IPS-18a (cell line): ENCODE data around the gene C16orf90.

Source experiments
- H3K27ac ChIP-seq: one replicate; pipeline ENCODE4 v1.5.1; 2013; ENCODE audit warnings: low read length
- H3K27me3 ChIP-seq: one replicate; pipeline ENCODE4 v1.6.1; 2013; ENCODE audit warnings: mild to moderate bottlenecking, low read length; ENCODE audit not compliant: control insufficient read depth, insufficient read depth
- H3K36me3 ChIP-seq: one replicate; pipeline ENCODE4 v1.6.1; 2013; ENCODE audit warnings: low read depth, low read length; ENCODE audit not compliant: control insufficient read depth
- H3K4me1 ChIP-seq: one replicate; pipeline ENCODE4 v1.6.1; 2013; ENCODE audit warnings: low read depth, low read length; ENCODE audit not compliant: control insufficient read depth
- H3K4me3 ChIP-seq: one replicate; pipeline ENCODE4 v1.5.1; 2013; ENCODE audit warnings: low read length
- H3K9ac ChIP-seq: one replicate; pipeline ENCODE4 v1.6.1; 2013; ENCODE audit warnings: mild to moderate bottlenecking, low read length, moderate library complexity
- H3K9me3 ChIP-seq: one replicate; pipeline ENCODE4 v1.6.1; 2013; ENCODE audit warnings: low read depth, low read length; ENCODE audit not compliant: control insufficient read depth

Gene C16orf90, protein sequence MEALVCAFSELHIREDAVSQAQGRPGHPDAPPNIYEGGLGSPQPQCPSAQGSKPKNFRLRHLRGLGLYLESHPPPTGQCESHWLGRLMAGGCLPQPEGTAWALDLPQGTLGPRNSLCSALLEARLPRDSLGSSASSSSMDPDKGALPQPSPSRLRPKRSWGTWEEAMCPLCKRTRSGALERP

DNA sequence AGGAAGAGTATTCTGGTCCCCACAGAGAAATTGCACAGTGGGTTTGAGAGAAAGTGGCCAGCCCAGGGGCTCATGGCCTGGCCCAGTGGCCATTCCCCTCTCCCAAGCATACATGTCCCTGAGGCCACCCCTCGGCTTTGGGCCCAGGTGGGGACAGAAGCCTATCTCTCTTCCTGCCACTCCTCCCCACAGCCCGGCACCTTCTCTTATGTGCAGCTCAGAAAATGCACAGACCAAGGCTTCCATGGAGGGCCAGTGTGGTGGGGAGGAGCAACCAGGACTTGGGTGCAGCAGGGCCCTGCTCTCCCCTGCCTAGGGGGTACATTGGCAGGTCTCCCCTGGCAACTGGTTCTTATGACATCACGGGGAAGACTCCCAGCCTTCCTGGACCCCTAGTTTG lies at the start of gene C16orf90:
Gene C16orf90 (minus strand): TSS at position 314 of the 400 bp plus-strand sequence. CDS start 68 bp downstream, at position 246.
- no peak within 1 kb of the TSS for H3K4me3 ChIP-seq
- no peaks in the 10 kb centered on the region for H3K9me3 ChIP-seq
- no peaks in the 10 kb centered on the region for H3K36me3 ChIP-seq
- H3K4me1 ChIP-seq, result no peaks in the 10 kb centered on the region
- H3K9ac ChIP-seq, result no peak within 1 kb of the TSS
- no peaks in the 10 kb centered on the region for H3K27me3 ChIP-seq
- no peak within 1 kb of the TSS for H3K27ac ChIP-seq

DNA sequence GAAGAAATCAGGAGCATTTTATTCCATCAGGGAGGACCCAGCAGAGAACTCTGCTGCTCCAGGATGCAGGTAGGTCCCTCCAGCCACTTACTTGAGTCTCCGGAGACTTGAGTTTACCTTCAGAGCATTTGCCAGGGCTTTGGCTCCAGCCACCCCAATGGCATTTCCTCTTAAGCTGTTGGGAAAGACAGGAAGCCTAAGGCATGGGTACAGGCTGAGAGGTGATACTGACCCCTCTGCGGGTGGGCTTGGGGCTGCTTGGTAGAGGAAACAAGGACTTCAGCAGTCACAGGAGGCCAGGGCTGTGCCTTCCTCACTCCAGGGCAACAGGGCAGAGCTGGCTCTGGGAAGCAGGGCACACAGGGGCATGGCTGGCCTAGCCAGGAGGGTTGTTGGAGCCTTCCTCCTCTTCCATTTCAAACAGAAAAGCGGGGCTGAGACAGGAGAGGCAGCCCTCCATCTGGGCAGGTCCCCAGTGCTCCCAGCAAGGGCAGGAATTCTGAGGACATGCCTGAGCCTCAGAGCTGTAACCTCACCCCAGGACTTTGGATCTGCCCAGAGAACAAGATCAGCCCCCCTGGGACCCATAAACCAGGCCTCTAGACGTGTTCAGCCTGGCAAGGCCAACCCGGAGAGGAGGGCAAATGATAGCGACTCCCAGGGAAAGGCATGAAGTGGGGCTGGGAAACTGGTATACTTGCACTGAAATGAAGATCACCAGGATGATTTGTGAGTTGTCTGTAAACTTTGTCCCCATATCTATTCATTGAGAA lies 47.5 kb upstream of the C16orf90 start:
- Histone ChIP-seq H3K9me3 (no peaks in the 10 kb centered on the region), H3K27ac (no peak overlapping the region), H3K9ac (no peak overlapping the region), H3K4me3 (no peak overlapping the region), H3K4me1 (peaks cover 13% of the 10 kb centered on the region), H3K36me3 (peaks cover 4% of the 10 kb centered on the region), H3K27me3 (no peaks in the 10 kb centered on the region)

DNA sequence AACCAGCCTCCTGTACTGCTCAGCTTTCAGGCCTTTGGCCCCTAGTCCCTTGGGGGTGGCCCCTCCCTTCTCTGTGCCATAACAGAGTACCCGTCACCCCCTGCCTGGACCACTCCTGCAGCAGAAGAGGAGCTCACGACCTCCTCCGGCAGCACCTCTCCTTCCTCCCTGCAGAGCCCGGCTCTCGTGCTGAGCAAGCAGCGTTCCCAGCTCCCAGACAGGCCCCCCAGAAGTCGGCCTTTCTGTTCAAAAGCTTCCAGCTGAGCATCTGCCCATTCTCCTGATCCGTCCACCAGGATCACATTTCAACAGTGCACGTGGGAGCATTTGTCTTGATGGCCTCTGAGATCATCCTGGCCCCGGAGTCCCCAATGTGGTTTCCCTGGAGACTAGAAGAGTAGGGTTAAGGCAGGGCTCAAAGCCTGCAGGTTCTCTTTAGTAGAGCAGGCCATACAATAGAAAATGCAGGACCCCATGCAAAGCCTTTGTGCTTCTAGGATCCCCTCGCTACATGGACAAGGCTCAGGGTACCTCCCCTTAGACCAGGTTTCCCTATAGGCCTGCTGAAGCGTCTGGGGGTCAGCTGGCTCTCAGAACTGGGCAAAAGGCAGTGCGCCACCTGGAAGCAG lies 46.4 kb upstream of the C16orf90 start:
- no peaks in the 10 kb centered on the region for H3K9me3 ChIP-seq
- H3K4me3 ChIP-seq, result no peak overlapping the region
- no peak overlapping the region for H3K9ac ChIP-seq
- H3K36me3 ChIP-seq, result peaks cover 4% of the 10 kb centered on the region
- no peak overlapping the region for H3K27ac ChIP-seq
- H3K4me1 ChIP-seq, result peaks cover 13% of the 10 kb centered on the region
- no peaks in the 10 kb centered on the region for H3K27me3 ChIP-seq

DNA sequence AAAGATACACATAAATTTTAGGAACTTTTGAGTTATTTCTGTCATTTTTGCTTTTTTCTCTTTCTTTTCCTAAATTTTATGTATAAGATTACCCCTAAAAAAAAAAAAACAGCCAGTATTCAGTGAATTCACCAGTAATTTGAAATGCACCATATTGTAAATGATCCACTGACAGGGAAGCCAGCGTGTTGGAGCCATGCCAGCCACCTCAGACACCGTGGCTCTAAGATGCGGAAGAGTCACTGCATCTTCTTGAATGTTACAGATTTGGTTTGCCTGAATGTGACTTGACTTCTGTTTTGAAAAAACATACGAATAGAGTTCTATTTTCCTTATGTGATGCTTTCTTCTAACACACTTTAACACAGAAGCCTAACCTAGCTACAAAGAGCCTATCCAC lies 42.9 kb upstream of the C16orf90 start:
- H3K4me3 ChIP-seq, result no peak overlapping the region
- peaks cover 13% of the 10 kb centered on the region for H3K4me1 ChIP-seq
- no peak overlapping the region for H3K9ac ChIP-seq
- H3K27me3 ChIP-seq, result no peaks in the 10 kb centered on the region
- no peaks in the 10 kb centered on the region for H3K9me3 ChIP-seq
- no peak overlapping the region for H3K27ac ChIP-seq
- H3K36me3 ChIP-seq, result peaks cover 9% of the 10 kb centered on the region

DNA sequence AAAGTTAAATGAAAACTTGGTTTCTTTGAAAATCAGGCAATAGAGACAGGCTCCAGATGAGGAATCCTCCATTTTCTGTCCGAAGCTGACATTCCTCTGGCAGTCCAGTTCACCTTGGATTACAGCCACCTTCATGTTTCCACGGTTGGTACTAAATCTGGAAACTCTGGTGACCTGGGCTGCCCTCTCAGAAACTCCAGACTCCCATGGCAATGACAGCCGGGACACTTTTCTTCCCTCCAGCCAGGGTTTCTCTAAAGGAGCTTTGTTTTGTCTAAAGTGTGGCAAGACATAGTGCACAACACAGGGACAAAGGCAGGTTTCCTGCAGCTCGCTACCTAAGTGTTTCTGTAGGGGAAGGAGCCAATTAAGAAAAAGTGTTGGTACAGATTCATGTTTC lies 41.6 kb upstream of the C16orf90 start:
- Histone ChIP-seq H3K27me3 (no peaks in the 10 kb centered on the region), H3K9me3 (no peaks in the 10 kb centered on the region), H3K27ac (no peak overlapping the region), H3K4me3 (no peak overlapping the region), H3K36me3 (peaks cover 16% of the 10 kb centered on the region), H3K4me1 (peaks cover 4% of the 10 kb centered on the region), H3K9ac (no peak overlapping the region)

DNA sequence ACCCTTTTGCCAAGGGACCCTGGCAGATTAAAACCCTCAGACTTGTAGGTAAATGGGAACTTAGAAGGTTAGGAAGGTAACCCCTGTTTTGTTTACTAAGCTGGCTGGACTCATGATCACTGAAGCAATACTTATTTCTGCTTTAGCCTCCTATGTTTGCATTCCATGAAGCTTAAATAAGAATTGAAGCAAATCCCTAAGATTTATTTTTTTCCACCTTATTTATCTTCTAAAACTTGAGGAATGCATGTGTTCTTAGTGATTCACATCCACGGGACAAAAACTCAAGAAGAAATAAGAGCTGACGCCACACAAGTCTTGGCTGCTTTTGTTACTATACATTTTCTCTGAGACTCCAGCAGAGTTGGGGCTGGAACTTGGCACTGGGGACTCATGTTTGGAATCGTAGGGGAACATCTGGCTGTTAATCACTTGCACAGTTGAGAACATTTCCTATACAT lies 41.0 kb upstream of the C16orf90 start:
- Histone ChIP-seq H3K27ac (no peak overlapping the region), H3K4me3 (no peak overlapping the region), H3K9me3 (no peaks in the 10 kb centered on the region), H3K36me3 (peaks cover 16% of the 10 kb centered on the region), H3K9ac (no peak overlapping the region), H3K4me1 (no peaks in the 10 kb centered on the region), H3K27me3 (no peaks in the 10 kb centered on the region)

DNA sequence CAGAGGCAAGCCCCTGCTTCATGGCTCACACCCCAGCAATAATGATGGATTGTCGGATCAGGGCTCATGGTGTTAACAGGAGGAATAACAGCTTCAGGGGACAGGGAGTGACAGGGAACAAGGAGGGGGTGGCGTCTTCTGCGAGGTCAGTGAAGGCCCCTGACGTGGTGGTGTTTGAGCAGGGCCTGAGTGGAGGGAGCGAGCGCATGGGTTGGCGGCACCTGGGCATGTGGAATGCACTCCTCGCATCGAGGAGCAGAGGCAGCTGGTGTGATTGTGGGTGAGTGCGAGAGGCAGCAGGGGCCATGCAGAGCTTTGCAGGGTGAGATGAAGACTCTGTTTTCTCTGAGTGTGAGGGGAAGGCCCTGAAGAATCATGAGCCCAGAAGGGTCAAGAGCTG lies 38.8 kb upstream of the C16orf90 start:
- H3K27me3 ChIP-seq, result no peaks in the 10 kb centered on the region
- peaks cover 16% of the 10 kb centered on the region for H3K36me3 ChIP-seq
- H3K4me1 ChIP-seq, result no peaks in the 10 kb centered on the region

DNA sequence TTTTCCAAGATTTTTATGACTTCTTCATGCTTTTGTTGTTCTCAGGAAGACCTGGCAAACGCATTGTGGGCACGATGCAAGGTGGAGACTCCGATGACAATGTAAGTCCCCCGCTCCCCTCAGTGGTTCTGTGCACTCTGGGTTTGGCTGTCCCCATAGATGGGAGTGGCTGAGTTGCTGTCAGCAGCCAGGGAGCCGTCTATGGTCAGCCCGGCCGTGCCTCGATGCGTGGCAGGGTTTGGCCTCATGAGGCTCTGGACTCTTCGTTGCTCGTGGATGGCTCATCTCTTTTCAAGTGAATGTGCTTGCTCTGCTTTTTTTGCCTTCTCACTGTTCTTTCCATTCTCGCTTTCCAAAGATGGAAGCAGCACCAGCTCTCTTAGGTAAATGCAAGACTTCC lies 37.5 kb upstream of the C16orf90 start:
- Histone ChIP-seq H3K4me1 (no peaks in the 10 kb centered on the region), H3K4me3 (no peak overlapping the region), H3K27ac (no peak overlapping the region), H3K27me3 (no peaks in the 10 kb centered on the region), H3K9me3 (no peaks in the 10 kb centered on the region), H3K36me3 (peaks cover 12% of the 10 kb centered on the region), H3K9ac (no peak overlapping the region)

More for the DNA sequence above, 38.8 kb upstream of the C16orf90 start:
- Histone ChIP-seq H3K9ac (no peak overlapping the region), H3K27ac (no peak overlapping the region), H3K4me3 (no peak overlapping the region), H3K9me3 (no peaks in the 10 kb centered on the region)

DNA sequence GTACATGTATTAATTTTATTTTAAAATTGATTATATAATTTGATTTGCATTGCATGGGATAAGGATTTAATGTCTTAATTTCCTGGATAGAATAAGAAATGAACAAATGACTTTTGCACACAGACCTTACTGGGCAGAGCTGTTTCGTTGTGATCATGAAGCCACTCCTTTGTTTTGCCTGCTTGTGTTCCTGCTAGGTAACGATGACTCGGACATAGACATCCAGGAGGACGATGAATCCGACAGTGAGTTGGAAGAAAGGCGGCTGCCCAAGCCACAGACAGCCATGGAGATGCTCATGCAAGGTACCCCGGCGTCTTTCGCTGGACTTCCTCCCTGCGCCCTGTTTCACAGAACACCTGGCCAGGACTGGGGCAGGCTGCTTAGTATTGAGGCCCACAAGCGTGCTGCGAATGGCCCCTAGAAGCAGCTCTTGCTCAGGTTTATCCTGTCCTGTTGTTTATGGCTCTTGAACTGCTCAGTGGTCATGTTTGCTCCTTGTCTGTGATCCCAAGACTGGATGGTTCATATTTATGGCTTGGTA lies 35.2 kb upstream of the C16orf90 start:
- no peak overlapping the region for H3K4me3 ChIP-seq
- no peak overlapping the region for H3K27ac ChIP-seq
- no peak overlapping the region for H3K9ac ChIP-seq
- no peaks in the 10 kb centered on the region for H3K27me3 ChIP-seq
- no peaks in the 10 kb centered on the region for H3K4me1 ChIP-seq
- H3K36me3 ChIP-seq, result peaks cover 12% of the 10 kb centered on the region
- H3K9me3 ChIP-seq, result no peaks in the 10 kb centered on the region

DNA sequence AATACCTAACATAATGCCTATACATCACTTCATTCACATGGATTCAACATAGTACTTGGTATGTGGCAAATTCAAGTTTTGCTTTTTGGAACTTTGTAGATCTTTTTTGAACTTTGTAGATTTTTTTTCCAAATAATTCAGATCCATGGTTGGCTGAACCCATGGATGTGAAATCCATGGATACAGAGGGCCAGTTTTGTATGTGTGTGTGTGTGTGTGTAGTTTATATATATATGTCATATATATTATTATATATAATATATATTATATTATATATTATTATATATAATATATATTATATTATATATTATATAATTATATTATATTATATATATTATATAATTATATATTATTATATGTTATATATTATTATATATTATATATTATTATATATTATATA lies 33.9 kb upstream of the C16orf90 start:
- H3K4me1 ChIP-seq, result no peaks in the 10 kb centered on the region
- H3K27ac ChIP-seq, result no peak overlapping the region
- H3K9me3 ChIP-seq, result no peaks in the 10 kb centered on the region
- no peaks in the 10 kb centered on the region for H3K27me3 ChIP-seq
- H3K4me3 ChIP-seq, result no peak overlapping the region
- peaks cover 12% of the 10 kb centered on the region for H3K36me3 ChIP-seq
- no peak overlapping the region for H3K9ac ChIP-seq

DNA sequence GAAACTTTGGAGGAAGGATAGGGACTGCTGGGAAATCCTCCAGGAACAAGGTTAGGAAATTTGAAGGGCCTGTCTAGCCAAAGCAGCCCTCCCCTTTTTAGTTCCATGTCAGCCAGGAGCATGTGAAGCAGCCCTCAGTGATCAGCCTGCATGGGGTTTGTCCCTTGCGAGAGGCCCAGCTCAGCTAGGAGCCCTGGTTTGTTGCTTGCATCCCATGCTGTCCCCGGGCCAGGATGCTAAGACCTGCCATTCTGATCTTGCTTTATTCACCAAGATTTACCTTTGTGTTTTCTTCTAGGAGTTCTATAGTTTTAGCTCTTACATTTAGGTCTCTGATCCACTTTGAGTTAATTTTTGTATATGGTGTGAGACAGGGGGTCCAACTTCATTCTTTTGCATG lies 33.1 kb upstream of the C16orf90 start:
- Histone ChIP-seq H3K4me1 (no peaks in the 10 kb centered on the region), H3K36me3 (peaks cover 13% of the 10 kb centered on the region), H3K27ac (no peak overlapping the region), H3K9me3 (no peaks in the 10 kb centered on the region), H3K4me3 (no peak overlapping the region), H3K27me3 (no peaks in the 10 kb centered on the region), H3K9ac (no peak overlapping the region)
